B cell (primary cell): Measurements from ENCODE around the gene ATF4. TPM values are rescaled to one million over a fixed set of nuclear protein-coding genes. Genes with fewer than 3 reads are reported as not detected.

Source experiments
- ATAC-seq: fragments of 200-7000 bp; cut with Tn5 transposase; one replicate; pipeline ENCODE4 v1.10.0; 2021; ENCODE audit warnings: low read depth, mild to moderate bottlenecking, moderate number of reproducible peaks, moderate library complexity
- CTCF ChIA-PET: fragments of 350-600 bp; sonication (Branson Sonifier 250); formaldehyde crosslinking; loops from one replicate; lab custom pipeline; 2021; ENCODE audit warnings: antibody characterized with exemption, inconsistent platforms; lab: Charles Lee
- POLR2A ChIA-PET: fragments of 350-600 bp; sonication (Branson Sonifier 250); formaldehyde crosslinking; loops from one replicate; lab custom pipeline; 2021; ENCODE audit warnings: antibody characterized with exemption; lab: Charles Lee
- DNase-seq: peaks from one replicate; pipeline ENCODE4 v3.0.0; 2013
- H2AFZ ChIP-seq: 2 replicates; pipeline ENCODE4 v1.6.1; 2012; ENCODE audit warnings: mild to moderate bottlenecking, low read depth, low read length; ENCODE audit not compliant: insufficient read depth, poor library complexity, severe bottlenecking
- H3K27ac ChIP-seq, 2 donors: 1 replicate in 1 of 2; 2 replicates in 1 of 2; pipeline ENCODE4 v1.5.1; 2012 to 2013; ENCODE audit warnings: low read length in 2 of 2, mild to moderate bottlenecking in 2 of 2, moderate library complexity in 1 of 2
- H3K27me3 ChIP-seq, 4 experiments: fragments of 200-600 bp in 1 of 4; sonication (generic) in 1 of 4; replicated peaks in 1 of 4; 1 replicate in 2 of 4; 2 replicates in 2 of 4; pipeline versions ENCODE4 v1.6.1 to v1.7.0; 2013 to 2016; ENCODE audit warnings: low read length in 3 of 4, mild to moderate bottlenecking in 2 of 4, mixed read lengths in 1 of 4, moderate library complexity in 1 of 4; ENCODE audit not compliant: insufficient read depth in 4 of 4, control insufficient read depth in 3 of 4; ENCODE audit errors: control extremely low read depth in 1 of 4
- H3K36me3 ChIP-seq, 2 experiments: replicated peaks in 1 of 2; 1 replicate in 1 of 2; 2 replicates in 1 of 2; pipeline versions ENCODE4 v1.6.1 to v1.7.1; 2013; ENCODE audit warnings: low read length in 1 of 2; ENCODE audit not compliant: insufficient read depth in 2 of 2, control insufficient read depth in 1 of 2; ENCODE audit errors: control extremely low read depth in 1 of 2, extremely low read depth in 1 of 2
- H3K4me1 ChIP-seq, 2 donors: fragments of 200-600 bp in 1 of 2; sonication (generic) in 1 of 2; 1 replicate in 1 of 2; 2 replicates in 1 of 2; pipeline versions ENCODE4 v1.5.1 to v1.6.1; 2013 to 2017; ENCODE audit warnings: low read length in 2 of 2; ENCODE audit not compliant: control insufficient read depth in 2 of 2, insufficient read depth in 2 of 2
- H3K4me2 ChIP-seq: replicated peaks from 2 replicates; pipeline ENCODE3; 2012; ENCODE audit warnings: mild to moderate bottlenecking, low read depth, low read length; ENCODE audit not compliant: poor library complexity, severe bottlenecking
- H3K4me3 ChIP-seq, 5 experiments: fragments of 200-600 bp in 1 of 5; sonication (generic) in 1 of 5; 1 replicate in 3 of 5; 2 replicates in 2 of 5; pipeline versions ENCODE4 v1.5.1 to v1.7.0; 2011 to 2016; ENCODE audit warnings: low read length in 4 of 5, mild to moderate bottlenecking in 4 of 5, low read depth in 2 of 5, control low read depth in 1 of 5, moderate library complexity in 1 of 5; ENCODE audit not compliant: insufficient read depth in 1 of 5; ENCODE audit errors: control extremely low read depth in 1 of 5, extremely low read depth in 1 of 5
- H3K79me2 ChIP-seq: fragments of 200-600 bp; sonication (generic); one replicate; pipeline ENCODE4 v1.6.0; 2016; ENCODE audit warnings: low read length; ENCODE audit not compliant: control insufficient read depth, insufficient read depth
- H3K9ac ChIP-seq: fragments of 200-600 bp; sonication (generic); 2 replicates; pipeline ENCODE4 v1.6.1; 2017; ENCODE audit warnings: mild to moderate bottlenecking, low read length, moderate library complexity
- H3K9me3 ChIP-seq, 3 donors: one replicate each; pipeline versions ENCODE4 v1.6.1 to v1.7.1; 2013; ENCODE audit warnings: low read length in 2 of 3; ENCODE audit not compliant: control insufficient read depth in 2 of 3, insufficient read depth in 1 of 3; ENCODE audit errors: control extremely low read depth in 1 of 3
- H4K20me1 ChIP-seq: 2 replicates; pipeline ENCODE4 v1.6.0; 2012; ENCODE audit warnings: mild to moderate bottlenecking, low read length; ENCODE audit not compliant: insufficient read depth, control insufficient read depth, poor library complexity, severe bottlenecking
- H3K27ac Mint-ChIP-seq: one replicate; pipeline ENCODE4 v1.8.0; 2021; ENCODE audit warnings: mixed read lengths
- H3K27me3 Mint-ChIP-seq: one replicate; pipeline ENCODE4 v1.8.0; 2021; ENCODE audit warnings: mixed read lengths
- H3K4me1 Mint-ChIP-seq: one replicate; pipeline ENCODE4 v1.8.0; 2021; ENCODE audit warnings: mixed read lengths
- H3K4me3 Mint-ChIP-seq: one replicate; pipeline ENCODE4 v1.8.0; 2021; ENCODE audit warnings: mixed read lengths
- H3K9me3 Mint-ChIP-seq: one replicate; pipeline ENCODE4 v1.8.0; 2022; ENCODE audit warnings: mixed read lengths; ENCODE audit not compliant: insufficient read depth
- EZH2 ChIP-seq: IDR thresholded peaks from 2 replicates; pipeline ENCODE4 v1.6.1; 2012; ENCODE audit warnings: borderline replicate concordance, low read depth, mild to moderate bottlenecking, moderate library complexity, low read length; ENCODE audit not compliant: insufficient read depth, poor library complexity, severe bottlenecking
- WGBS: methylation state at CpG from one replicate; pipeline ENCODE4 v1.1.5; 2013; ENCODE audit warnings: missing lambda C conversion rate; ENCODE audit not compliant: insufficient coverage; 5-methylcytosine and 5-hydroxymethylcytosine counted together
- intact Hi-C: fragments of 100-400 bp; cut with micrococcal nuclease; formaldehyde crosslinking; loops from one replicate; pipeline ENCODE4 v1.10.0; 2022
- polyA plus RNA-seq: library from polyadenylated mRNA; depleted of rRNA; stranded (reverse); fragments of >200 nt; gene quantifications from 2 replicates; pipeline ENCODE4 v1.2.3, GENCODE V29; 2012
- total RNA-seq, 2 donors: library from RNA; stranded (reverse); fragments of 120-200 nt in 1 of 2; gene quantifications; 1 replicate in 1 of 2; 2 replicates in 1 of 2; pipeline versions ENCODE4 v1.2.3 to v1.2.4, GENCODE V29; 2013 to 2022
- TF ChIP-seq, protein P1 (sequence below): fragments of 200-600 bp; IDR thresholded peaks from one replicate; pipeline ENCODE4 v1.8.0; 2022; ENCODE audit warnings: antibody characterized with exemption, mild to moderate bottlenecking

ATF4 gene
- total and polyA plus RNA-seq, 2 donors (not counting 1 experiment from before 2014, with no cell fraction given): 244 to 678 TPM

- Histone ChIP-seq H3K4me1 (peaks cover 8 to 18% of the 10 kb centered on the region in 2 donors), H3K9ac (no peak overlapping the region), H4K20me1 (no peaks in the 10 kb centered on the region), H2AFZ (no peak overlapping the region), H3K36me3 (no peaks in the 10 kb centered on the region), H3K4me3 (no peak overlapping the region), H3K27me3 (no peaks in the 10 kb centered on the region), H3K79me2 (no peaks in the 10 kb centered on the region), H3K27ac (no peak overlapping the region), H3K9me3 (no peaks in the 10 kb centered on the region), H3K4me2 (no peak overlapping the region)
- CTCF ChIA-PET: interaction anchor here (1.0 to 10.4 kb wide), 21 partner anchors 9 to 541 kb away, joined by 3 to 166 read pairs (median 9); partner anchors contain the start of genes ATF4 and TAB1
- no peak for DNase-seq
- no peak overlapping the region for H3K4me3 Mint-ChIP-seq
- intact Hi-C loops: loop anchor here (2.0 kb wide), 1 partner anchor 58 kb away; no protein-coding TSS in a partner anchor
- TF ChIP-seq, protein P1, sequence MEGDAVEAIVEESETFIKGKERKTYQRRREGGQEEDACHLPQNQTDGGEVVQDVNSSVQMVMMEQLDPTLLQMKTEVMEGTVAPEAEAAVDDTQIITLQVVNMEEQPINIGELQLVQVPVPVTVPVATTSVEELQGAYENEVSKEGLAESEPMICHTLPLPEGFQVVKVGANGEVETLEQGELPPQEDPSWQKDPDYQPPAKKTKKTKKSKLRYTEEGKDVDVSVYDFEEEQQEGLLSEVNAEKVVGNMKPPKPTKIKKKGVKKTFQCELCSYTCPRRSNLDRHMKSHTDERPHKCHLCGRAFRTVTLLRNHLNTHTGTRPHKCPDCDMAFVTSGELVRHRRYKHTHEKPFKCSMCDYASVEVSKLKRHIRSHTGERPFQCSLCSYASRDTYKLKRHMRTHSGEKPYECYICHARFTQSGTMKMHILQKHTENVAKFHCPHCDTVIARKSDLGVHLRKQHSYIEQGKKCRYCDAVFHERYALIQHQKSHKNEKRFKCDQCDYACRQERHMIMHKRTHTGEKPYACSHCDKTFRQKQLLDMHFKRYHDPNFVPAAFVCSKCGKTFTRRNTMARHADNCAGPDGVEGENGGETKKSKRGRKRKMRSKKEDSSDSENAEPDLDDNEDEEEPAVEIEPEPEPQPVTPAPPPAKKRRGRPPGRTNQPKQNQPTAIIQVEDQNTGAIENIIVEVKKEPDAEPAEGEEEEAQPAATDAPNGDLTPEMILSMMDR: no peak
- no peak for TF ChIP-seq EZH2
- POLR2A ChIA-PET: no interaction called here
- no peaks in the 10 kb centered on the region for H3K9me3 Mint-ChIP-seq
- 88% methylated on average over 9 of the region's 10 CpGs for WGBS
- no peaks in the 10 kb centered on the region for H3K27me3 Mint-ChIP-seq
- peaks cover 28% of the 10 kb centered on the region for H3K4me1 Mint-ChIP-seq
- H3K27ac Mint-ChIP-seq: no peak overlapping the region
- no peak for ATAC-seq
Observed at GRCh38 chr22:39494471-39495120, 25.8 kb upstream of the ATF4 start.
